SKM-1 (cell line): ENCODE measurements around the gene DNM3.
A peak's percentile ranks its signal among the peaks of the same experiment; 100 is the strongest.

Experiments
- DNase-seq: peaks from one replicate; lab custom pipeline; 2025; ENCODE audit not compliant: unreplicated experiment; lab: John Stamatoyannopoulos, UW

DNM3 gene

DNA sequence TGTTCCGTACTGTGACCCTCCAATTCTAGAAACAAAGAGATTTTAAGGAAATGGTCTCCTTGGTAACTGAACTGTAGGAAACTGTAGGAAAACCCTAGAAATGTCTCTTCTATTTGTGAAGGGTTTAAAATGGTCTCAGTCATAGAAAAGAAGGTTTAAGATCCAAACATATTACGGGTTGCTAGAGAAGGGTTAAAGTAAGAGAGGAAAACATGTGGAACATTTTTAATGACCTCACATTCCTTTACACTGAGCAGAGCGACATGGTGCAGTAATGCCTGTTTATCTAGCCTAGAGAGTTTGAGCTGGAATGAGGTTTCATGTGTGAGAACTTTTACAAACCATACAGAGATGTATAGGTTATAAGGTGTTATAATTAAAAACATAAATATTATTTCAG, 542.2 kb downstream of the DNM3 start:
- DNase-seq, result no peak

DNA sequence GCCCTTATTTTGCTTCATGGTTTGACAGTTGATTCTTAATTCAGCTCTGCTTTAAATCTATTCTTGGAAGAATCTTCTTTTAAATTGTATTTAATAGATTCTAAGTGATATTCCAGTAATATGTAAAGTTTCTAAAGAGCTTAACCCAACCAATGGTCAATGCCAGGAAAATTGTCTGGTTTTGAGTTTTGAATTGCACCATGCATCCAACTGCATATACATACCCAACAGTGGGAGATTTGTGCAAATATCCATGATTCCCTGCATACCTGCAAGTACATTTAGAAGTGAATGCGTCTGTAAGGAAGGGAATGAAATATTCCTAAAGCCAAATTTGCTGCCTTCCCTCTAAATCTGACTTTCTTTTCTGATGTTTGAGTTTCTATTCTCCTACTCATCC, 543.4 kb downstream of the DNM3 start:
- no peak for DNase-seq

DNA sequence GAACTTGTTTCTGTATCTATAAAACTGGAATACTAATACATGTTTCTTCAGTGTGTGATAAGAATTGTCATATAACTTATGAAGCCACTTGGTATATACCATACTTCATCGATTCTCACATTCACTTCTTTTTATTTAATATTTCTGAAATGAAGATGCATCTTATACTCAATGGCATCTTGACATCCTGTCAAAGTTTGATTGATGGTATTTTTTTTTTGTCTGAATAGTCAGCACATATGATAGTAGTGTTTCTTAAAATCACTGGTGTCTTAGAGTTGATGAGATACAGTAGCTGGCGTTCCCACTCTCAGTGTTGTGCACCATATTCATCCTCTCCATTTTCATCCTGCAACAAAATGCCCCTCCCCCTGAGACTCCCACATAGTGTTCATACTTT, 544.7 kb downstream of the DNM3 start:
- no peak for DNase-seq

DNA sequence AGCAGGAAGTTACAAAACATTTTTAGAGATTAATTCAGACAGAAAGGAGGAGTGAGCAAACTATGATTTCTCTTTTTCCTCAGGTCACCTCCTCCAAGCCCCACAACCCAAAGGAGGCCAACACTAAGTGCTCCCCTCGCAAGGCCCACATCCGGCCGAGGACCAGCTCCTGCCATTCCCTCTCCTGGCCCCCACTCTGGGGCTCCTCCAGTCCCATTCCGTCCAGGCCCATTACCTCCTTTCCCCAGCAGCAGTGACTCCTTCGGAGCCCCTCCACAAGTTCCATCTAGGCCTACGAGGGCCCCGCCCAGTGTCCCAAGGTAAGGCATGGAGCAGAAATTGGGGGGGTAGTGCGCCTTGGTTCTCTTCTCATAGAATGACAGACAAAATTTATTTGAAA, 547.2 kb downstream of the DNM3 start:
- DNase-seq, result no peak

DNA sequence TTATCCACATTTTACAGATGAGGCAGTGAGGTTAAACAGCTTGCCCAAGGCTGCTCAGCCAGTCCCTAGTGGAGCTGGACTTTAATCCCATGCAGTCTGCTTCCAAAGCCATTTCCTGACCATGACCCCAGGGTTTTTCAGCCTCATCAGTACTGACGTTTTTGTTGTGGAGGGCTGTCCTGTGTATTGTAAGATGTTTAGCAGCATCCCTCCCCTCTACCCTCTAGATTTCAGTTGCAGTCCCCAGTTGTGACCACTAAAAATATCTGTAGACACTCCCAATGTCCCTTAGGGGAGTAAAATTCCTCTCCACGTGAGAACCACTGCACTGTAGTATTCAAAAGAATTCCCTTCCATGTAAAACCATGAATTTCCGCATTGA, 549.0 kb downstream of the DNM3 start:
- DNase-seq, result no peak

DNA sequence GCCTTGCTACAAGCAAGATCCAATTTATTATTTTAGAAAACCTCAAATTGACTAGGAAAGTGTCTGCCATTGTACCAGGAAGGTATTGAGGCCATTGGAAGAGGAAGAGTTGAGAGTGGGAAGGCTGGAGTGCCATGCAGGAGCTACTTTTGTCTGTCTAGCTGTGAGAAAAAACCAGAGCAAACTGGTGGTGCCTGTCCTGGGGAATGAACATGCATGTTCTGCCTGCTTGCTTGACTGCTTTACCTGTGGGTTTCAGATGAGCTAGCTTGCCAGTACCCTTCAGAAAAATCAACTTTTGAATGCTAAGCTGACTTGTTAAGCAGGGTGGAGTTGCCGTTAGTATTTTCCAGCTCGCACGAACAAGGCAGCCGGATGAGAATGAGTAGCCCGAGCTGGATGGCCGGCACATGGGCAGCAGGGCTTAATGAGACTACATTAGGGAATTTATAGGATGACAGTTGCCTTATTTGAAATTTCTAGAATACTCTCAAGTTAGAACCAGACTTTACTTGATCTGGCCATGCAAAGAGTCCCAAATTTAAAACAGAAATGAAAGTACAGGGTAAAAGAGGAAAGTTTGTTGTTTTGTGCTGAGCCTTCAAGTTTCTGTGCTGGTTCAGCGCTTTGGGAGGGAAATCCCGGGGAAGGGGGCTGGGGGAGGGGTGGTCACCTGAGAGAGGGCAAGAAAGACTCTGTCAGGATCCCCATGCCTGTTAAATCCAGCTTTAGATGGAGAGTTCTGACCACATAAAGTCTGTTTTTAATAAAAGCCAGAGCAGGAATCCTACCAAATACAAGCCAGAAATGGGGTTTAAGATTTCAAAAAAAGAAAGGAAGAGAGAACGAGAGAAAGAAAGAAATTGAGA, 549.6 kb downstream of the DNM3 start:
- no peak for DNase-seq

DNA sequence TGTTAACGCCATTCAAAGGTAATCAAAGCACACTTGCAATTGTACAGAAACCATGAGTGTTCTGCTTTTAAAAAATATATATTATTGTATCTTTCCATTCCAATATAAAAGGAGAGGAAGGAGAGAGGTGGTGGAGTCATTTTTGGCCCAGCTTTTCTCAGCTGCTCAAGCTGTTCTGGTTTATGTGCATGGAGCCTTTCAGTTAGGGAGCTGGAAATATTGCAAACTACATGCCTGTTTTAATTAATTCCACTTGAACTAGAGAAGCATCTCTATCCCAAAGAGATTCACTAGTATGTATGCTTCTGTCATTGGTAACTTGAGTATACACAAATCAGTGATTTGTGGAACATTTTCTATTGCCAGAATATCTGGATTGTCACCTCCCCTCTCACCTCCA, 550.7 kb downstream of the DNM3 start:
- no peak for DNase-seq

DNA sequence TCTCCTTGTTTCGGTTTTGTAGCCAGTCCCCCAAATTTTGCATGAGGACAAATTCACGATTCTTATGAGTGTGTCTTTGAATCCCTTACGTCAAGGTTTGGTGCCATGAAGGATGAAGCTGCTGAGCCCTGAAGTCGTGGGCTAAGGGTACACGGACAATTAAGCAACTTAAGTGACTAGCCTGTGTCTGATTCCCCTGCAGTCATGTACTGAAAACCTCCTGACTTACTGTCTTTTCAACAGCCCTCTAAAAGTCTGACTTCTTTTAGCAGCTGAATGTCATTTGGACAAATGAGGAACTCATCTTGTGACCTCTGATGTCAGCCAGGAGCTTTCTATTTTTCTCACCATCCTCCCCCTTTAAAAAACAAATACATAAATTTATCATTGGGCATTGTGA, 552.1 kb downstream of the DNM3 start:
- DNase-seq, result no peak

DNA sequence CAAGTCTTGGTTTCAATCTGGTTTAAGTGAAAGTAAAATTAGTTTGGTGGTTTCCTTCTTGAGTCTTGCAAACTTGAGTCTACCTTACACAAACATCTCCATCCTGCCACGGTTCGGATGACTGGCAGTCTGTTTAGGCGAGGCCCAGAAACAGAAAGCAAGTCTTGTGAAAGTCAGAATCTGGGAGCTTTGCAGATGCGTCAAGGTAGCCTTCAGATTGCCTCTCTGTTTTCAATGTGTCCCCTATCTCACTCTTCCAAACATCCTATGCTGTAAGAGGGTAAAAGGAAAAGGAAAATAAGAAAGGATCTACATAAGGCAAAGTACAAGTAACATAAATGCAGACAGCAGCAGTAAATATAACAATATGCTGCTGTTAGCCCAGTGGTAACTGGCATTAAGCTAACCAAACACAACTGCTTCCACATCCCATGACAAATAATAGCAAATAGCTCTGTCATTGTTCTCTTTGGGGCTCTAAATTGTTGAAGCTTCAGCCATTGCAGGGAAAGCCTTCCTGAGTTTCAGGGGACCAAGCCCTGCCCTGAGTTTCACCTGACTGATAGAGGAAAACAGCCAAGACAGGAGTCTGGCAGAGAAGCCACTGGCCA, 552.9 kb downstream of the DNM3 start:
- no peak for DNase-seq

DNA sequence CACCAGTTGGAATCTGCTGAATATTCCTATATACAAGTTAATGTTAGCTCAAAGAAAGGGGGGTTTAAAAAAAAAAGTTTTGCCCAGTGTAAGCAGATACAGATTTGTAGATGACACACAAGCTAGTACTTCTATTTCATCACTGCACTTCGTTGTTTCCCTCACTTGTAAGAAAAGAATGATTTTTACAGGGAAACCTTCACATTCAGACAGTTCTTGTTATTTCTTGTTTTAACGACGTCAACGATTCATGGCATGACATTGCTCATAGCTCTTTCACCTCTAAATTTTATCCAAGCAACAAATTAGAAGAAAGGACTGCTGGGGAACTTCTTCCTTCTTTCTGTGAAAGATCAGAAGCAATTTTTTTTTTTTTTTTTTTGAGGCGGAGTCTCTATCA, 553.5 kb downstream of the DNM3 start:
- no peak for DNase-seq

DNA sequence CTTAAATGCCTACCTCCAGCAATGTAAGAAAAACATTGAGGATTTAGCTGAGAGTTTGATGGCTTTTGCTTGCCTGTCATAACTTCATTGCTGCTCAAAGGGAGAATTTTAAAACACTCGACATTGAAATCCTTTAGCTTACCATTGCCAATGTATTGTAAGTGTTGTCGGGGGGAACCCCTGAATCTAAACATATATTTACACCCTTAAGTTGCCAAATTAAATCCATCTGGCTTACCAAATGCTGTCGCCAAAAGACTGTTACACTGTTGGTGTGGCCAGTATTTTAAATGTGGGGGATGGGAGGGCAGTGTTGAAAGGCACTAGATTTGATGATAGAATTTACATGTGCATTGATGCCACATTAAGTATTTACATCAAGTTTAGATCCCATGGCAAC, 554.3 kb downstream of the DNM3 start:
- no peak for DNase-seq

DNA sequence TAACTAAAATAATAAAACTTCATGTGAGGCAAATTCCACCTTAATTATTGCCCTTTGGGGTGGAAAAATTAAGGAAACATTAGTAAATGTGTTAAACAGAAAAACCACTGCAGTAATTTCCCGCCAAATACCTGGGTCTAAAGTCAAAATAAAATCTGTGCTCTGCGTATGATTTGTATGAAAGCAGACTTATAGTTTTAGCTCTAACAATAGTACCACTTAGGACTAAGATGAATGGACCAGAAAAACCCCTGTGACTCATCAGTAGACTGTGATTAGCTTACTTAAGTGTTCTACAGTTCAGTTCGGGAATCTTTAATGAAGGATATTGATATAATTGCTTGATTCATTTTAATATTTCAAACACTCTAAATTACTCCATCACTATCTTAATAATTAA, 555.9 kb downstream of the DNM3 start:
- DNase-seq, result no peak

DNA sequence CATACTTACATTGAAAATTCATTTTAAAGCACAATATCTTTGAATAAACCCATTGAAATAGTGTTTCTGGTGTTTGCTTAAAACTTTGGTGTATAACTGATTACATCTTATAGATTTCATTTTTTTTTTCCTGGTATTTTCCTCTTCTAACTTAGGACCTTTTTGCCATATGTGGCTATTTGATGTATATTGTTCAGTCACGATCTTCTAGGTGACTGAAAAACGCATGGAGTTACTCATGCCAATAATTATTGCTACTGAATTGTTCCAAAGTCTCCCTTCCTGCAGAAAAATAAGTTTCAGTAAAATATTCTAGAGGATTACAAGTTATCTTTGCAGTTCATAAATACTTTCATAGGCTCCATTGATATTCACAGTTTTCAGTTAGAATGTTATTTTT, 556.3 kb downstream of the DNM3 start:
- no peak for DNase-seq

DNA sequence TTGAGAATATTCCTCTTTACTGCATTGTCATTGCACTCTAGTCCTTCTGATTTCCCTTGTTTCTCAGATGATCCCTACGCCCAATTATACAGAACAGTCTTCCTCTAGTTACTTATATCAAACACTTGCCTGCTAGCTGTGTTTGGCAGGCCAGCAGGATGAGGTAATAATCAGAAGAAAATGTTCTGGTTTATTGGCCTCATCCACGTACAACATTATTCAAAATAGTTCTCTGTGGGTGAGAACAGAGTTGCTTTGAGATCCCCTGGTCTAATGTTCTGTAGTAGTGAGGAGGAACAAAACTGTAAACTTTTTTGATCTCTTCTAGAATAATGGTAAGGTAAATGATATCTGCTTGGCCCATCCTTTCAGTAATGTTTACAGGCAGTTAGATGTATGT, 556.9 kb downstream of the DNM3 start:
- DNase-seq, result no peak

DNA sequence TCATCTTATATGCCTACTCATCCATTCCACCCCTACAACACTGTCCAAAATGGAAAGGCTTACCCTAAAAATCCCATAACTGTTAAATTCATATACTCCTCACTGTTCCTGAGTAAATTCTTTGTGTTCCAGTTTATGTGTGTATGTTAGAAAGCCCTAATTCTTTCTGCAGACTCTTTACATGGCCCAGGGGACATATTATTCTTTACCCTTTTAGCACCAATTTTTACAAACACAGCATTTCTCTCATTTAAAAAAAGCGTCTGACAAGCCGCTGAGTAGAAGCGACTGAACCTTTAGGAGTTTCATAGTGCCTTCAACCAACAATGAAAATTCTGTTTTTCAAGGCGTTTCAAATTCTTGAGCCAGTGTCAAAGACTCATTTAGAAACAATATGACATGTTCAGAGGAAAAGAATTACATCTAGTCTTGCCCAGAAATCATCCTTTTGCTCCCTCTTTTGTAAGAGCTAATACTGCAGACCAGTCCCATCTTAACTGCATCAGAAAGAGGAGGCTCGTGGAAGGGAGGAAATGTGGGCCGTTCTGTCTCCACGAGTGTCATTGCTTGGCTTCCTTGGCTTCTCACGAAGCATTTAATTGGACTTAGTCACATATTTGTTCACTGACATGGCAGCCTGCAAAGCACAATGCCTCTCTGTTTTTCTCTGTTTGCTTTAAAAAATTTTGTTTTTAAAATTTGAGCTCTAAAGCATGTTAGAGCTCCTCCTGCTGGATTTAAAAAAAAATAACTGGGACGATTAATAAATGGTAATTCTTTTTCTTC, 557.9 kb downstream of the DNM3 start:
- DNase-seq, result no peak

DNA sequence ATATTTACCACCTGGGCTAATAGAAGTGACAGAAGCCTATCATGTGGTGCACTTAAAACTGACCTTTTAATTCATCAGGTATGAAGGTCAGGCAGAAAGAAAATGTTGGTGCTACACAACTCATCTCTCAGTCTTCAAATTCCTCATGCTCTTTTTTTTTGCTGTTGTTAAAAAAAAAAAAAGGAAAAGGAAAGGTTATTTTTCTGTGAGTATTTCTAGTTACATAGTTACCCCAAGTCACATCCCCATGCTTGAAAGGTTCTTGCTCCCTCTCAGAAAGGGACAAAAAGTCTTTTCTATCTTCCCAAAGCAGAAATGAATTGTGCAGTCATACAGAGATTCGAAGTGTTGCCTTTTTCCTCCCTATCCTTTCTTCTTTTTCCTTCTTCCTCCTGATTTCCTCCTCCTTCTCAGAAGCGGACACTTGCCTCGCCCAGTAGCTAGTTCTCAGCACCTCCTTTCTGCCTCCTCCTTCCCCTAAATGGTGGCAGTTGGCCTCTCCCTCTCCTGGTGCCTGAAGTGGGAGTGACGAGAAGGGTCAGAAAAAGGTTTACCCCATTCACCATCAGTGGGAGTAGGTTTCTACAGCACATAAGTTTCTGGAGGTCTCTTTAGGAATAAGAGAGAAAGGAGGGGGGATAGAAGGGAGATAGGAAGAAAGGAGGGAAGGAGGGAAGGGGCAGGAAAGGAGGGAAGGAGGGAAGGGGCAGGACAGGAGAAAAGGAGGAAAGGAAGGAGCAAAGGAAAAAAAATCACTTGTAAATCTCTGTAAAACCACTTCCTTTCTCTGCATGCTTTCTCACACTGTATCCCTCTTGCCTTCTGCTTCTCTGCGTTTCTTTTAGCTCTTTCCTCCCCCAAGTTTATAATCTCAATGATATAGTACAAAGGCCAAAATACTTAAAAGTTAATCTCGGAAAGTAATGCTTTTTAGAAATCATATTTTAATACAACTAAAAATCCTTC, 558.7 kb downstream of the DNM3 start:
- DNase-seq, result no peak

DNA sequence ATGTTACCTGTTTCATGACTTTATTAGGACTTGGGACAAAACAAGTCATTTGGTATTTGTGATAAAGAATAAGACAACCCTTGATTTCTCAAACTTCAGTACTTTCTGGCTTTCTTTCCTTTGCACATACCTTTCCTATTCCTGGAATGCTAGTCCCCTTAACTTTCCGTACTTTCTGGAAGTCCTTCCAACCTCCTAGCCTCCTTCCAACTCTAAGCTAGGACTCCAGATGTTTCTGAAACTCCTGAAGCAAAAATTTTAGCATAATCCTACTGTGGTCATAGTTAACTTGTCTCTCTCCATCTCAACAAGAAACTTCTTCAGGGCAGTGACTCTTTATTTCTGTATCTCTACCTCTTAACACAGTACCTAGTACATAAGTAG, 559.4 kb downstream of the DNM3 start:
- DNase-seq, result no peak

DNA sequence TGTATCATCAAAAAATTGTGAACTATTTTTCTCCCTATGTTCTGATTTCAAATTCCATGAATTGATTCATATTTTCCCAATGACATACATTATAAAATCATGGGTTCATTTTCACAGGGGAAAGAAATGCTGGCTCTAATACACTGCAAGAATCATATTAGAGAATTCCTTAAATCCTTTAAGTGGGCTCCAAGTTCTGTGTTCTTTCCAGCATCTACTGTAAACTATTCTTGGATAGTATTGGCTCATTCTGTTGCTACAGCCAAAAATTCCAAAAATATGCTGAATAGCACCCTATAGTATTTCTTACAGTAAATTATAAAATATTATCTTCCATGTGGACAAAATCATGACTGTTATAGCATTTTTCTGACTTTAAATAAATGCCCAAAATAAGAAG, 560.2 kb downstream of the DNM3 start:
- DNase-seq, result no peak

DNA sequence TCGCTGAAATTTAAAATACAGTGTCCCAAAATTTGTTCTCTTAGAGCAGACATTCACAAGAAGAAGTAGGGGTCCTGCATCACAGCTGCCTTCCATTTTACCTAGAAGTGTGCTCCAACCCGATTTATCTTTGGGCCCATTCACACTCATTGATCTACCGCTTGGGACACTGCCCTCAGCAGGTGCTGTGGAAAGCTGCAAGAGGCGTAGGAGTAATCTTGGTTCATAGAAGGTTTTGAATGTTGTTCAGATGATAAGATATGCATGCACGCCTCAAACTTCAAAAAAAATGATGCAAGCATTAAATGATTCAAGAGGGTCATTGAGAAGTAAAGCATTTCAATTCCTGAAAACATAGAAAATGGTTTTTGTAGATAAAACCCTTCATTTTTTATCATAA, 560.6 kb downstream of the DNM3 start:
- DNase-seq, result peak; percentile 19

DNA sequence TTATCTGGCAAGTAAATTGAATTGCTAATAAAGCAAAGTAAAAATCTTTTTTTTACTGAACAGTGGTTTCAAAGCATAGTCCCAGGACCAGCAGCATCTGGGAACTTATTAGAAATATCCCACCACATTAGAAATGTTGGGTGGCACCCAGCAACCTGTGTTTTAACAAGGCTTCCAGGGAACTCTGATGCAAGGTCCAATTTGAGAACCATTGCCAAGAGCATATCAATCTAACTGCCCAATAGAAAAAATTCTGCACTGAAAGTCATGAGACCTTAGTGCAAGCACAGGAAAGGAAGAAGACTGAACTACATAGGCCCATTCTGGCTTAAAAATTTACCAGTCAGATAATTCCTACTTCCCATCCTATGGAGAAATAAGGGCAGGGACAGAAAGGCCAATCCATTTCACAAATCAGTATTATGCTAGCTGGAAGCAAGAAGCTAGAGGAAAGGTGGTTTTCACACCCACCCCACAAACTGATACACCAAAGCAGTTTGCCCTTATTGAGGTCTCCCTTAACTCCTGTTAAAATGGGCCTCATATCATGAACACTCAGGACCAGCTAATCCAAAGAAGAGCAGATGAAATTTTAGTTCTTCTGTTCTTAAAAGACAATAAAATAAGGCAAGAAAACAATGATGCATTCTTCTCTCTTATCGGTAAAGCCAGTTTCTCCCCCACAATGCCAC, 561.7 kb downstream of the DNM3 start:
- DNase-seq, result no peak
